GM19193 (cell line): ENCODE results near the gene EEF1AKMT1.
A peak's percentile ranks its signal among the peaks of the same experiment; 100 is the strongest.

Experiments used
- POLR2A ChIP-seq: IDR thresholded peaks from 4 replicates; pipeline ENCODE4 v1.6.1; 2011; ENCODE audit not compliant: insufficient read depth, insufficient read length; ENCODE audit errors: extremely low read depth

The EEF1AKMT1 gene

GRCh38 chr13:20714161-20714560 lies 59.6 kb downstream of the EEF1AKMT1 start:
- TF ChIP-seq POLR2A: no peak

GRCh38 chr13:20713751-20714150 lies 60.0 kb downstream of the EEF1AKMT1 start:
- no peak for TF ChIP-seq POLR2A

- no peak for TF ChIP-seq POLR2A
Observed at GRCh38 chr13:20713014-20713376, 60.8 kb downstream of the EEF1AKMT1 start.

- no peak for TF ChIP-seq POLR2A
Observed at GRCh38 chr13:20711301-20712044, 62.3 kb downstream of the EEF1AKMT1 start.

- TF ChIP-seq POLR2A: no peak
Observed at GRCh38 chr13:20709782-20710181, 64.0 kb downstream of the EEF1AKMT1 start.

GRCh38 chr13:20709369-20709768 lies 64.4 kb downstream of the EEF1AKMT1 start:
- TF ChIP-seq POLR2A: no peak

- TF ChIP-seq POLR2A: no peak
Observed at GRCh38 chr13:20708216-20708615, 65.5 kb downstream of the EEF1AKMT1 start.

- TF ChIP-seq POLR2A: no peak
Observed at GRCh38 chr13:20706661-20707060, 67.1 kb downstream of the EEF1AKMT1 start.

- TF ChIP-seq POLR2A: no peak
Observed at GRCh38 chr13:20704459-20705069, 69.2 kb downstream of the EEF1AKMT1 start.

GRCh38 chr13:20703780-20704458 lies 69.8 kb downstream of the EEF1AKMT1 start:
- peak; percentile 45 for TF ChIP-seq POLR2A

GRCh38 chr13:20702915-20703779 lies 70.6 kb downstream of the EEF1AKMT1 start, which contains the start of gene IL17D:
IL17D (plus strand) TSS chr13:20703699; CDS start chr13:20704002, 303 bp downstream.
- no peak for TF ChIP-seq POLR2A

GRCh38 chr13:20702530-20702914 lies 71.2 kb downstream of the EEF1AKMT1 start:
- no peak for TF ChIP-seq POLR2A

GRCh38 chr13:20701461-20701860 lies 72.3 kb downstream of the EEF1AKMT1 start:
- TF ChIP-seq POLR2A: no peak

GRCh38 chr13:20700288-20700687 lies 73.5 kb downstream of the EEF1AKMT1 start:
- no peak for TF ChIP-seq POLR2A

GRCh38 chr13:20699715-20700114 lies 74.0 kb downstream of the EEF1AKMT1 start:
- TF ChIP-seq POLR2A: no peak

- TF ChIP-seq POLR2A: no peak
Observed at GRCh38 chr13:20696073-20696472, 77.7 kb downstream of the EEF1AKMT1 start.

GRCh38 chr13:20691616-20692015 lies 82.1 kb downstream of the EEF1AKMT1 start:
- no peak for TF ChIP-seq POLR2A
